ENCODE data around the gene YTHDF2.

DNA sequence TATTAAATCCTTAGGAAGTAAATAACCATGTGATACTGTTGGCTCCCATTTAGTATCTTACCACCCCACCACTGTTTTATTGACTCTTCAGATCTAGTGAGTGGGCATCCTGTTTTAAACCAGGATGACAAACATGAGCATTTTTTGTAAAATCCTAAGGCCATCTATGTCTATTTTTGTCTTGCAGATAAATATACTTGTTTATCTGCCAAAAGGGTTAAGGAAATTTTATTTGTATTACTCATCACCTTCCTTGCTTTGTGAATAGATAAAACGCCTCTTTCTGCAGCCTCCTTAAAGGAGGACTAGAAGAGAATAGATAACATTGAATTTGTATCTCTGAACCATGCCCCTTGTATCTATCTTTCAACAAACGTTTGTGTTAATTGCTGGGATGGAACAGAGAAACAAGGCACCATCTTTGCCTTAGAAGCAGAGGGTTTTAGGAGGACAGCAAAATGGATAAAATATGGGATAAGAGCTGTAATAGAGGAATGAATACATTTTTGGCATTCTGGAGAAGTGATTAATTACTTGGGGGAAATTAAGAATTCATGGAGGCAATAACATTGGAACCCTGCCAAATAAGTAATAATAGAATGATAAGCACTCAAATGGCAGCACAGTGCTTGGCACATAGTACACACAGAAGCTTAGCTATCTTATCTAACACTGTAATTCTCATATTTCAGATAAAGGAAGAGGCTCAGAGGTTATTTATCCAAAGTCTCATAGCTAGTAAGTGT is 14.7 kb downstream of the YTHDF2 start:
- TF ChIP-seq, protein P1, sequence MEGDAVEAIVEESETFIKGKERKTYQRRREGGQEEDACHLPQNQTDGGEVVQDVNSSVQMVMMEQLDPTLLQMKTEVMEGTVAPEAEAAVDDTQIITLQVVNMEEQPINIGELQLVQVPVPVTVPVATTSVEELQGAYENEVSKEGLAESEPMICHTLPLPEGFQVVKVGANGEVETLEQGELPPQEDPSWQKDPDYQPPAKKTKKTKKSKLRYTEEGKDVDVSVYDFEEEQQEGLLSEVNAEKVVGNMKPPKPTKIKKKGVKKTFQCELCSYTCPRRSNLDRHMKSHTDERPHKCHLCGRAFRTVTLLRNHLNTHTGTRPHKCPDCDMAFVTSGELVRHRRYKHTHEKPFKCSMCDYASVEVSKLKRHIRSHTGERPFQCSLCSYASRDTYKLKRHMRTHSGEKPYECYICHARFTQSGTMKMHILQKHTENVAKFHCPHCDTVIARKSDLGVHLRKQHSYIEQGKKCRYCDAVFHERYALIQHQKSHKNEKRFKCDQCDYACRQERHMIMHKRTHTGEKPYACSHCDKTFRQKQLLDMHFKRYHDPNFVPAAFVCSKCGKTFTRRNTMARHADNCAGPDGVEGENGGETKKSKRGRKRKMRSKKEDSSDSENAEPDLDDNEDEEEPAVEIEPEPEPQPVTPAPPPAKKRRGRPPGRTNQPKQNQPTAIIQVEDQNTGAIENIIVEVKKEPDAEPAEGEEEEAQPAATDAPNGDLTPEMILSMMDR (IDR thresholded peaks at IDR 0.05): no peak
- TF ChIP-seq POLR2A (IDR thresholded peaks at IDR 0.05): no peak
